Endodermal cell (in vitro differentiated cells): ENCODE measurements around the gene PLXNC1. TPM values are rescaled to one million over a fixed set of nuclear protein-coding genes. Genes with fewer than 3 reads are reported as not detected.

ENCODE experiments used
- DNase-seq: peaks from one replicate; pipeline ENCODE4 v3.0.0-alpha.2; 2017
- H3K27ac ChIP-seq: 2 replicates; pipeline ENCODE4 v1.5.1; 2013; ENCODE audit warnings: mild to moderate bottlenecking, low read depth, low read length, moderate library complexity
- H3K27me3 ChIP-seq: 2 replicates; pipeline ENCODE4 v1.6.1; 2013; ENCODE audit warnings: mild to moderate bottlenecking, low read length, moderate library complexity; ENCODE audit not compliant: insufficient read depth, control insufficient read depth, poor library complexity, severe bottlenecking
- H3K36me3 ChIP-seq: 2 replicates; pipeline ENCODE4 v1.7.0; 2013; ENCODE audit warnings: mild to moderate bottlenecking, low read length, moderate library complexity; ENCODE audit not compliant: control insufficient read depth, insufficient read depth
- H3K4me1 ChIP-seq: one replicate; pipeline ENCODE4 v1.7.0; 2013; ENCODE audit warnings: low read length; ENCODE audit not compliant: control insufficient read depth, insufficient read depth
- H3K4me3 ChIP-seq: 2 replicates; pipeline ENCODE4 v1.5.1; 2013; ENCODE audit warnings: mild to moderate bottlenecking, low read length, moderate library complexity
- H3K9ac ChIP-seq: 2 replicates; pipeline ENCODE4 v1.6.1; 2013; ENCODE audit warnings: mild to moderate bottlenecking, low read length, moderate library complexity; ENCODE audit not compliant: poor library complexity, severe bottlenecking; ENCODE audit errors: extremely low read depth
- H3K9me3 ChIP-seq: 2 replicates; pipeline ENCODE4 v1.6.1; 2013; ENCODE audit warnings: mild to moderate bottlenecking, low read length, moderate library complexity; ENCODE audit not compliant: control insufficient read depth
- H3K27ac Mint-ChIP-seq: 2 replicates; pipeline ENCODE4 v1.8.0; 2020; ENCODE audit warnings: mixed read lengths
- H3K27me3 Mint-ChIP-seq: 2 replicates; pipeline ENCODE4 v1.8.0; 2021; ENCODE audit warnings: mild to moderate bottlenecking, mixed read lengths; ENCODE audit not compliant: insufficient read depth
- H3K36me3 Mint-ChIP-seq: 2 replicates; pipeline ENCODE4 v1.8.0; 2020; ENCODE audit warnings: low read depth, mixed read lengths
- H3K4me1 Mint-ChIP-seq: 2 replicates; pipeline ENCODE4 v1.8.0; 2020; ENCODE audit warnings: mixed read lengths
- H3K4me3 Mint-ChIP-seq: 2 replicates; pipeline ENCODE4 v1.8.0; 2020; ENCODE audit warnings: mild to moderate bottlenecking, moderate library complexity, mixed read lengths
- H3K9me3 Mint-ChIP-seq: 2 replicates; pipeline ENCODE4 v1.8.0; 2020; ENCODE audit warnings: mild to moderate bottlenecking, mixed read lengths
- WGBS, 2 experiments: methylation state at CpG; one replicate each; pipeline versions ENCODE4 v1.1.5 to v1.1.7; 2013; ENCODE audit warnings: missing lambda C conversion rate in 2 of 2, mixed read lengths in 1 of 2; ENCODE audit not compliant: insufficient coverage in 1 of 2, insufficient read length in 1 of 2; 5-methylcytosine and 5-hydroxymethylcytosine counted together
- total RNA-seq, 2 donors: library from RNA; stranded (reverse); fragmentation: NEBNext Ultra II Directional in 1 of 2; extraction: Animal tissue kit (Norgen Biotek cat#: 25700) in 1 of 2; gene quantifications; 2 replicates in 1 of 2; 3 replicates in 1 of 2; pipeline ENCODE4 v1.2.1, GENCODE V29; 2021
- TF ChIP-seq, protein P1 (sequence below): fragments of 200-600 bp; sonication (generic); conservative IDR thresholded peaks from 2 replicates; pipeline ENCODE4 v1.5.0; 2021; ENCODE audit warnings: antibody characterized with exemption, mild to moderate bottlenecking

PLXNC1 gene
- total RNA-seq, 2 donors from 2014 or later = 1.6 to 1.9 TPM

DNA sequence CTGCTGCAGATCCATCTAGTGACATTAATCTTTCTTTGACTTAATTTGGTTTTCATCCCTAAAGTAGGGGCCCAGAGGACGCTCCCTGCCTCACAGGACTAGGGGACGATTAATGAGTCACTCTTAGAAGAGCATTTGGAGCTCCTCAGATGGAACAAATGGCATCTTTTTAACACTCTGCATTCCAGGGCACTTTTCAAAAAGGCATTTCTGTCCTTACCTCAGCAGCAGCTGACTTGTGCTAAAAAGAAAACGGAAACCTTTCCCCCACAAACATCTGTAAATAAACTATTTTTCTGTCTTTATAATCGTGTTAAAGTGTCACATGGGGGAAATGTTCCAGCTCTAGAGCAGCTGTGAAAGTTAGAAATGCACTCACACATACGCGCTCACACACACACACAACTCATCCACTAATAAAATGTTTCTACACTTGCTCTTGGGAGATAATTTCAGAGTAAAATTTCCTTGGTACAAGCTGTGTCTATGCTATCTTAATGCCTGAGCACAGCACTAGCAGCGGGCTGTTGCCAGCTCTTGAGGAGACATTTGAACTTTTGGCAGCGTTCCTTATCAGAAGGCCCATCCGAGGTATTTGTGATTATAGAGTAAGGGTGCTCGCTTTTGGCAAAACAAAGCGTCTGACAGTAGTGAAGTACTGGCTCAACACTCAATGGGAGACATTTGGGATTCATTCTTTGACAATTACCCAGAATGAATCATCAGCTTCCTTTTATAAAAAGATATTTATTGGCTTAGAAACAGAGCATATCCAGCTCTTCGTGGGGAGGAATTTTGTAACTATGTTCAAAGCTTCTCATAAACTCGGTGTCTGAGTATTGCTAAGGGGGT is 141.3 kb downstream of the PLXNC1 start:
- no peak overlapping the region for H3K9ac ChIP-seq
- TF ChIP-seq, protein P1, sequence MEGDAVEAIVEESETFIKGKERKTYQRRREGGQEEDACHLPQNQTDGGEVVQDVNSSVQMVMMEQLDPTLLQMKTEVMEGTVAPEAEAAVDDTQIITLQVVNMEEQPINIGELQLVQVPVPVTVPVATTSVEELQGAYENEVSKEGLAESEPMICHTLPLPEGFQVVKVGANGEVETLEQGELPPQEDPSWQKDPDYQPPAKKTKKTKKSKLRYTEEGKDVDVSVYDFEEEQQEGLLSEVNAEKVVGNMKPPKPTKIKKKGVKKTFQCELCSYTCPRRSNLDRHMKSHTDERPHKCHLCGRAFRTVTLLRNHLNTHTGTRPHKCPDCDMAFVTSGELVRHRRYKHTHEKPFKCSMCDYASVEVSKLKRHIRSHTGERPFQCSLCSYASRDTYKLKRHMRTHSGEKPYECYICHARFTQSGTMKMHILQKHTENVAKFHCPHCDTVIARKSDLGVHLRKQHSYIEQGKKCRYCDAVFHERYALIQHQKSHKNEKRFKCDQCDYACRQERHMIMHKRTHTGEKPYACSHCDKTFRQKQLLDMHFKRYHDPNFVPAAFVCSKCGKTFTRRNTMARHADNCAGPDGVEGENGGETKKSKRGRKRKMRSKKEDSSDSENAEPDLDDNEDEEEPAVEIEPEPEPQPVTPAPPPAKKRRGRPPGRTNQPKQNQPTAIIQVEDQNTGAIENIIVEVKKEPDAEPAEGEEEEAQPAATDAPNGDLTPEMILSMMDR = no peak
- no peak overlapping the region for H3K4me3 ChIP-seq
- H3K27me3 ChIP-seq = no peaks in the 10 kb centered on the region
- no peaks in the 10 kb centered on the region for H3K9me3 ChIP-seq
- Mint-ChIP-seq H3K4me1 (peaks cover 45% of the 10 kb centered on the region), H3K36me3 (no peaks in the 10 kb centered on the region), H3K4me3 (no peak overlapping the region), H3K9me3 (no peaks in the 10 kb centered on the region), H3K27ac (no peak overlapping the region), H3K27me3 (no peaks in the 10 kb centered on the region)
- 83% methylated on average over 5 to 13 of the region's 13 CpGs for WGBS, 2 experiments
- no peaks in the 10 kb centered on the region for H3K36me3 ChIP-seq
- H3K4me1 ChIP-seq = peaks cover 8% of the 10 kb centered on the region
- no peak for DNase-seq
- H3K27ac ChIP-seq = peak overlapping the region; percentile 3

DNA sequence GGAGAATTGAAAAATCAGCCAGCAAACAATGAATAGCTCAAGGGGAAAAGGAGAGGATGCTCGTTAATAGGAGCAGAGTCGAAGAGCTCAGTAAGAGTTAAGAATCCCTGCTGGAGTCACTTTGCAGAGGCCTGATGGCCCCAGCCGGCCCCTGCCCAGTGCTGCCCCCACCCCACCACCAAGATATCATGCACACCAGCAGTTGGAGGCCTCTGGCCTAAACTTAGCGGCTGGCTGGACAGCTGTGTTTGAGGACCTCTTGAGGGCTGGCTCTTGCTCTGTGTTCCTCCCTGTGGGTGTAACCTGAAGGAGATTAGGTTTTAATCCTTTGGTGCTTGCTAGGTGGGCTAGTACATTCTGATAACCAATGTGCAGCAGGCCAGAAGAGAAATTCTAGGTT is 142.0 kb downstream of the PLXNC1 start:
- H3K4me3 ChIP-seq = no peak overlapping the region
- no peak overlapping the region for H3K9ac ChIP-seq
- Mint-ChIP-seq H3K4me1 (peaks cover 50% of the 10 kb centered on the region), H3K4me3 (no peak overlapping the region), H3K27ac (no peak overlapping the region), H3K9me3 (no peaks in the 10 kb centered on the region), H3K27me3 (no peaks in the 10 kb centered on the region), H3K36me3 (no peaks in the 10 kb centered on the region)
- DNase-seq = peak; percentile 70
- H3K4me1 ChIP-seq = peaks cover 10% of the 10 kb centered on the region
- WGBS, 2 experiments = 68% methylated on average over 4 of the region's 4 CpGs; no CpG with 5 or more reads in 1 of the 2 experiments
- TF ChIP-seq, protein P1 = peak; percentile 18
- H3K27ac ChIP-seq = no peak overlapping the region
- H3K36me3 ChIP-seq = no peaks in the 10 kb centered on the region
- no peaks in the 10 kb centered on the region for H3K27me3 ChIP-seq
- H3K9me3 ChIP-seq = no peaks in the 10 kb centered on the region

DNA sequence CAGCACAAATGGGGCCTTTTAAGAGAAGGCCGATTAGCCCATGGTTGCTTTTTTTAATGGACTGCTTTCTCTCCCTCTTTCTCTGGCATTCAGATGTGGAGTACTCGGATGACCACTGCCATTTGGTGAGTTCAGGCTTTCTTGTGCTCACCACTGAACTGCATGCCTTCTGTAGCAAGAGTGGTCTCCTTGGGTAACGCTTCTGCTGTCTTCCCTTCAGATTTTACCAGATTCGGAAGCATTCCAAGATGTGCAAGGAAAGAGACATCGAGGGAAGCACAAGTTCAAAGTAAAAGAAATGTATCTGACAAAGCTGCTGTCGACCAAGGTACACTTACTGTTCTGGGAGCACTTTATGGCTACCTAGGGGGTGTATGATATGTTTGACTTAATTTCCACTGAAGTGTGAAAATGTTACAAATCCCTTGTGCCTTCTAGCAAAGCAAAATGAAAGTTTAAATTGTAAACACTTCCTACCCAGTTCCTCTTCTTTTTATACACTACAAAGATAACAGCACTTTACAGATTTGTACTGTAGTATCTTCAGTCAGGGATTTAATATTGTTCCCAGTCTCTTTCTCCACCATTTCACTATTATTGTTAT is 148.8 kb downstream of the PLXNC1 start:
- peaks cover 1% of the 10 kb centered on the region for H3K27me3 Mint-ChIP-seq
- H3K4me1 Mint-ChIP-seq = peaks cover 49% of the 10 kb centered on the region
- no peaks in the 10 kb centered on the region for H3K36me3 Mint-ChIP-seq
- Histone ChIP-seq H3K9me3 (no peaks in the 10 kb centered on the region), H3K4me3 (no peak overlapping the region), H3K27ac (no peak overlapping the region), H3K27me3 (no peaks in the 10 kb centered on the region), H3K36me3 (no peaks in the 10 kb centered on the region), H3K4me1 (peaks cover 19% of the 10 kb centered on the region), H3K9ac (no peak overlapping the region)
- no peak overlapping the region for H3K4me3 Mint-ChIP-seq
- WGBS, 2 experiments = 94 to 95% methylated on average over 6 of the region's 6 CpGs
- no peak for DNase-seq
- H3K27ac Mint-ChIP-seq = no peak overlapping the region
- TF ChIP-seq, protein P1 = no peak
- H3K9me3 Mint-ChIP-seq = no peaks in the 10 kb centered on the region
